B cell (primary cell): ENCODE data around the gene PTCD2. TPM values are rescaled to one million over a fixed set of nuclear protein-coding genes. Genes with fewer than 3 reads are reported as not detected.

Experiments
- ATAC-seq: fragments of 200-7000 bp; cut with Tn5 transposase; one replicate; pipeline ENCODE4 v1.10.0; 2021; ENCODE audit warnings: low read depth, mild to moderate bottlenecking, moderate number of reproducible peaks, moderate library complexity
- CTCF ChIA-PET: fragments of 350-600 bp; sonication (Branson Sonifier 250); formaldehyde crosslinking; loops from one replicate; lab custom pipeline; 2021; ENCODE audit warnings: antibody characterized with exemption, inconsistent platforms; lab: Charles Lee
- POLR2A ChIA-PET: fragments of 350-600 bp; sonication (Branson Sonifier 250); formaldehyde crosslinking; loops from one replicate; lab custom pipeline; 2021; ENCODE audit warnings: antibody characterized with exemption; lab: Charles Lee
- DNase-seq: peaks from one replicate; pipeline ENCODE4 v3.0.0; 2013
- H2AFZ ChIP-seq: 2 replicates; pipeline ENCODE4 v1.6.1; 2012; ENCODE audit warnings: mild to moderate bottlenecking, low read depth, low read length; ENCODE audit not compliant: insufficient read depth, poor library complexity, severe bottlenecking
- H3K27ac ChIP-seq, 2 donors: 1 replicate in 1 of 2; 2 replicates in 1 of 2; pipeline ENCODE4 v1.5.1; 2012 to 2013; ENCODE audit warnings: low read length in 2 of 2, mild to moderate bottlenecking in 2 of 2, moderate library complexity in 1 of 2
- H3K27me3 ChIP-seq, 4 experiments: fragments of 200-600 bp in 1 of 4; sonication (generic) in 1 of 4; replicated peaks in 1 of 4; 1 replicate in 2 of 4; 2 replicates in 2 of 4; pipeline versions ENCODE4 v1.6.1 to v1.7.0; 2013 to 2016; ENCODE audit warnings: low read length in 3 of 4, mild to moderate bottlenecking in 2 of 4, mixed read lengths in 1 of 4, moderate library complexity in 1 of 4; ENCODE audit not compliant: insufficient read depth in 4 of 4, control insufficient read depth in 3 of 4; ENCODE audit errors: control extremely low read depth in 1 of 4
- H3K36me3 ChIP-seq, 2 experiments: replicated peaks in 1 of 2; 1 replicate in 1 of 2; 2 replicates in 1 of 2; pipeline versions ENCODE4 v1.6.1 to v1.7.1; 2013; ENCODE audit warnings: low read length in 1 of 2; ENCODE audit not compliant: insufficient read depth in 2 of 2, control insufficient read depth in 1 of 2; ENCODE audit errors: control extremely low read depth in 1 of 2, extremely low read depth in 1 of 2
- H3K4me1 ChIP-seq, 2 donors: fragments of 200-600 bp in 1 of 2; sonication (generic) in 1 of 2; 1 replicate in 1 of 2; 2 replicates in 1 of 2; pipeline versions ENCODE4 v1.5.1 to v1.6.1; 2013 to 2017; ENCODE audit warnings: low read length in 2 of 2; ENCODE audit not compliant: control insufficient read depth in 2 of 2, insufficient read depth in 2 of 2
- H3K4me2 ChIP-seq: replicated peaks from 2 replicates; pipeline ENCODE3; 2012; ENCODE audit warnings: mild to moderate bottlenecking, low read depth, low read length; ENCODE audit not compliant: poor library complexity, severe bottlenecking
- H3K4me3 ChIP-seq, 5 experiments: fragments of 200-600 bp in 1 of 5; sonication (generic) in 1 of 5; 1 replicate in 3 of 5; 2 replicates in 2 of 5; pipeline versions ENCODE4 v1.5.1 to v1.7.0; 2011 to 2016; ENCODE audit warnings: low read length in 4 of 5, mild to moderate bottlenecking in 4 of 5, low read depth in 2 of 5, control low read depth in 1 of 5, moderate library complexity in 1 of 5; ENCODE audit not compliant: insufficient read depth in 1 of 5; ENCODE audit errors: control extremely low read depth in 1 of 5, extremely low read depth in 1 of 5
- H3K79me2 ChIP-seq: fragments of 200-600 bp; sonication (generic); one replicate; pipeline ENCODE4 v1.6.0; 2016; ENCODE audit warnings: low read length; ENCODE audit not compliant: control insufficient read depth, insufficient read depth
- H3K9ac ChIP-seq: fragments of 200-600 bp; sonication (generic); 2 replicates; pipeline ENCODE4 v1.6.1; 2017; ENCODE audit warnings: mild to moderate bottlenecking, low read length, moderate library complexity
- H3K9me3 ChIP-seq, 3 donors: one replicate each; pipeline versions ENCODE4 v1.6.1 to v1.7.1; 2013; ENCODE audit warnings: low read length in 2 of 3; ENCODE audit not compliant: control insufficient read depth in 2 of 3, insufficient read depth in 1 of 3; ENCODE audit errors: control extremely low read depth in 1 of 3
- H4K20me1 ChIP-seq: 2 replicates; pipeline ENCODE4 v1.6.0; 2012; ENCODE audit warnings: mild to moderate bottlenecking, low read length; ENCODE audit not compliant: insufficient read depth, control insufficient read depth, poor library complexity, severe bottlenecking
- H3K27ac Mint-ChIP-seq: one replicate; pipeline ENCODE4 v1.8.0; 2021; ENCODE audit warnings: mixed read lengths
- H3K27me3 Mint-ChIP-seq: one replicate; pipeline ENCODE4 v1.8.0; 2021; ENCODE audit warnings: mixed read lengths
- H3K4me1 Mint-ChIP-seq: one replicate; pipeline ENCODE4 v1.8.0; 2021; ENCODE audit warnings: mixed read lengths
- H3K4me3 Mint-ChIP-seq: one replicate; pipeline ENCODE4 v1.8.0; 2021; ENCODE audit warnings: mixed read lengths
- H3K9me3 Mint-ChIP-seq: one replicate; pipeline ENCODE4 v1.8.0; 2022; ENCODE audit warnings: mixed read lengths; ENCODE audit not compliant: insufficient read depth
- EZH2 ChIP-seq: IDR thresholded peaks from 2 replicates; pipeline ENCODE4 v1.6.1; 2012; ENCODE audit warnings: borderline replicate concordance, low read depth, mild to moderate bottlenecking, moderate library complexity, low read length; ENCODE audit not compliant: insufficient read depth, poor library complexity, severe bottlenecking
- WGBS: methylation state at CpG from one replicate; pipeline ENCODE4 v1.1.5; 2013; ENCODE audit warnings: missing lambda C conversion rate; ENCODE audit not compliant: insufficient coverage; 5-methylcytosine and 5-hydroxymethylcytosine counted together
- intact Hi-C: fragments of 100-400 bp; cut with micrococcal nuclease; formaldehyde crosslinking; loops from one replicate; pipeline ENCODE4 v1.10.0; 2022
- polyA plus RNA-seq: library from polyadenylated mRNA; depleted of rRNA; stranded (reverse); fragments of >200 nt; gene quantifications from 2 replicates; pipeline ENCODE4 v1.2.3, GENCODE V29; 2012
- total RNA-seq, 2 donors: library from RNA; stranded (reverse); fragments of 120-200 nt in 1 of 2; gene quantifications; 1 replicate in 1 of 2; 2 replicates in 1 of 2; pipeline versions ENCODE4 v1.2.3 to v1.2.4, GENCODE V29; 2013 to 2022
- TF ChIP-seq, protein P1 (sequence below): fragments of 200-600 bp; IDR thresholded peaks from one replicate; pipeline ENCODE4 v1.8.0; 2022; ENCODE audit warnings: antibody characterized with exemption, mild to moderate bottlenecking

The PTCD2 gene
- total and polyA plus RNA-seq, 2 donors (not counting 1 experiment from before 2014, with no cell fraction given): 3.7 to 10.5 TPM

DNA sequence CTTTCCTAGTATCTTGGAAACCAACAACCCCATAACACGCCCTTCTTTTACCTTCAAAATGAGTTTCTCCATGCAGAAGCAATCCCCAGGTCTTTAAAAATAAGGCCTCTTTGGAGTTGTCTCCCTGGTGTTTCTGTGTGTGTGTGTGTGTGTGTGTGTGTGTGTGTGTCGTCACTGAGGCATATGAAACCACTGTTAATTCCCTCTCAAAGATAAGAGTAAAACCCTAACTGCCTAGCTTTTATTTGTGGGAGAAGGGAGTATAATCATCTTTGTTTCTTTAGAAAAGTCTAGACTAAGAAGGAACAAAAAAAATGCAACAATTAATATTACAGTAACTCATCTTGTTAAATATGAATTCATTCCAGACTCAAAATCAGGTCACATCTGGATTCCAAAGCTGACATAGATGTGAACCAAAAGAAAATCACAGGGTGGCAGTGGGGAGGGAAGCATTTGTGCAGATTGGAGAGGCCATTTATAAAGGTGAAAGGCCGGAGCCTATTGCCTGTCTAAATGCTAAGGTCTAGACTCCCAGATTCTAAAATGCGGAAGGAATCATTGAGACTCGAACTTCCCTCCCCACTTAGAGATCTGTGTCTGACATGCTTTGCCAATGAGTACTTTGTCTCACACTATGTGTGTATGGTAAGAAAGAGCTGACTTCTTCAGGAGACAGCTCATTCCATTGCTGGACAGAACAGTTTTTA is 95.6 kb downstream of the PTCD2 start:
- Mint-ChIP-seq H3K27me3 (peaks cover 6% of the 10 kb centered on the region), H3K4me1 (no peaks in the 10 kb centered on the region), H3K4me3 (no peak overlapping the region), H3K9me3 (no peaks in the 10 kb centered on the region), H3K27ac (no peak overlapping the region)
- Histone ChIP-seq H2AFZ (no peak overlapping the region), H3K36me3 (no peaks in the 10 kb centered on the region), H3K4me3 (no peak overlapping the region), H3K4me2 (no peak overlapping the region), H3K27me3 (no peaks in the 10 kb centered on the region), H3K79me2 (no peaks in the 10 kb centered on the region), H3K9ac (no peak overlapping the region), H3K27ac (no peak overlapping the region), H3K9me3 (peaks cover 0 to 9% (median 0%) of the 10 kb centered on the region in 3 donors), H3K4me1 (no peaks in the 10 kb centered on the region), H4K20me1 (no peaks in the 10 kb centered on the region)
- ChIA-PET CTCF (no interaction called here), POLR2A (no interaction called here)
- ATAC-seq (no peak), DNase-seq (no peak)
- WGBS: no CpG with 5 or more reads among the region's 5 CpGs
- intact Hi-C loops: no loop called here
- TF ChIP-seq EZH2: no peak
- TF ChIP-seq, protein P1, sequence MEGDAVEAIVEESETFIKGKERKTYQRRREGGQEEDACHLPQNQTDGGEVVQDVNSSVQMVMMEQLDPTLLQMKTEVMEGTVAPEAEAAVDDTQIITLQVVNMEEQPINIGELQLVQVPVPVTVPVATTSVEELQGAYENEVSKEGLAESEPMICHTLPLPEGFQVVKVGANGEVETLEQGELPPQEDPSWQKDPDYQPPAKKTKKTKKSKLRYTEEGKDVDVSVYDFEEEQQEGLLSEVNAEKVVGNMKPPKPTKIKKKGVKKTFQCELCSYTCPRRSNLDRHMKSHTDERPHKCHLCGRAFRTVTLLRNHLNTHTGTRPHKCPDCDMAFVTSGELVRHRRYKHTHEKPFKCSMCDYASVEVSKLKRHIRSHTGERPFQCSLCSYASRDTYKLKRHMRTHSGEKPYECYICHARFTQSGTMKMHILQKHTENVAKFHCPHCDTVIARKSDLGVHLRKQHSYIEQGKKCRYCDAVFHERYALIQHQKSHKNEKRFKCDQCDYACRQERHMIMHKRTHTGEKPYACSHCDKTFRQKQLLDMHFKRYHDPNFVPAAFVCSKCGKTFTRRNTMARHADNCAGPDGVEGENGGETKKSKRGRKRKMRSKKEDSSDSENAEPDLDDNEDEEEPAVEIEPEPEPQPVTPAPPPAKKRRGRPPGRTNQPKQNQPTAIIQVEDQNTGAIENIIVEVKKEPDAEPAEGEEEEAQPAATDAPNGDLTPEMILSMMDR: no peak

DNA sequence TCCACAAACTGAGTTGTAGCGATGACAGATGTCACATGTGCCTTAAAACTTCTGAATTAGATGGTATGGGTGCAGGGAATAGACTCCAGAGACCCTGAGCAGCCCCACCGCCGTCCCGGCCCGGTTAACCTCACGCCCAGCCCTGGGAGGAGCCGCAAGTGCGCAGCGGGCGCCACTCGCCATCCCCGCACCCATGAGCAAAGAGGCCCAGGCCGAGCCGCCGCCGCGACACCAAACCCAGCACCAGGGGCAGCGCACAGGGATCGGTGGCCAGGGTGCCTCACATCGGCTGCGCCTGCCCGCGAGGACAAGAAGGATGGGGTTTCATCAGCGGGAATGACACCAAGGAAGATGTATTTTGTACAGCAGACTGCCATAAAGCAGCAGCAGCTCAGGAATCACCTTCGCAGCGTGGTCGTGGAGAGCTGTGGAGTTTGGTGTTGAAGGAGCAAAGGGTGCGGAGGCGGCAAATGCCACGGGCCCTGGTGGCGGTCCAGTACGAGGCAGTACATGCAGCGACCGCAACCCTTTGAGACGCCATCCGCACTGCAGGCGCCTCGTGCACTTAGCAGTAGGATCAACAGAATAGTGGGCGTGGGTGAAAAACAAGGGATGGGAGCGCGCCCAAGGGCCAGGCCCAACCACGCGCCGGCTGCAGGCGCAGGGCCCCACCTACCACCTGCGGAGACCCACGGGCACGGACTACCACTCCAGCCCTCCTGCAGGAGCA is 97.3 kb downstream of the PTCD2 start:
- H3K27me3 Mint-ChIP-seq: no peaks in the 10 kb centered on the region
- POLR2A ChIA-PET: no interaction called here
- no peaks in the 10 kb centered on the region for H3K9me3 Mint-ChIP-seq

More for the DNA sequence above, 97.3 kb downstream of the PTCD2 start:
- H3K27ac Mint-ChIP-seq: no peak overlapping the region
- H3K27me3 ChIP-seq: no peaks in the 10 kb centered on the region
- H3K9me3 ChIP-seq: peaks cover 0 to 9% (median 0%) of the 10 kb centered on the region in 3 donors
- ATAC-seq (no peak), DNase-seq (no peak)
- no peak overlapping the region for H3K27ac ChIP-seq
- intact Hi-C loops: no loop called here
- H3K4me1 ChIP-seq: no peaks in the 10 kb centered on the region
- no peak overlapping the region for H2AFZ ChIP-seq
- H3K4me3 Mint-ChIP-seq: no peak overlapping the region
- H3K9ac ChIP-seq: no peak overlapping the region
- CTCF ChIA-PET: no interaction called here
- WGBS: 94% methylated on average over 48 of the region's 48 CpGs
- TF ChIP-seq EZH2: no peak
- TF ChIP-seq, protein P1: no peak
- no peaks in the 10 kb centered on the region for H3K79me2 ChIP-seq
- no peak overlapping the region for H3K4me3 ChIP-seq
- H3K4me1 Mint-ChIP-seq: no peaks in the 10 kb centered on the region
- no peaks in the 10 kb centered on the region for H3K36me3 ChIP-seq
- no peaks in the 10 kb centered on the region for H4K20me1 ChIP-seq
- H3K4me2 ChIP-seq: no peak overlapping the region
